HG03442 (cell line): ENCODE data around the gene PUM1.
"Not testable (repeated sequence)": the region's sequence is repeated elsewhere in the genome, so short reads cannot be mapped to it uniquely, and the experiment has no call there.

Source experiments
- ATAC-seq: cut with Tn5 transposase; IDR thresholded peaks from one replicate; pipeline ENCODE4 v1.9.1; 2021; ENCODE audit warnings: mild to moderate bottlenecking, moderate library complexity; ENCODE audit not compliant: unreplicated experiment

The PUM1 gene

GRCh38 chr1:31000301-31000700, 65.2 kb downstream of the PUM1 start:
- ATAC-seq = no peak

- no peak for ATAC-seq
Measured at GRCh38 chr1:30998887-30999286, 66.6 kb downstream of the PUM1 start.

- ATAC-seq = no peak
Measured at GRCh38 chr1:30998171-30998570, 67.3 kb downstream of the PUM1 start.

- ATAC-seq = no peak
Measured at GRCh38 chr1:30997463-30998057, 68.0 kb downstream of the PUM1 start.

- ATAC-seq = no peak
Measured at GRCh38 chr1:30995990-30996612, 69.4 kb downstream of the PUM1 start.

- no peak for ATAC-seq
Measured at GRCh38 chr1:30991862-30992606, 73.5 kb downstream of the PUM1 start.

- no peak for ATAC-seq
Measured at GRCh38 chr1:30990591-30990990, 74.9 kb downstream of the PUM1 start.

GRCh38 chr1:30988045-30988444, 77.5 kb downstream of the PUM1 start:
- no peak for ATAC-seq

GRCh38 chr1:30986755-30987154, 78.8 kb downstream of the PUM1 start:
- no peak for ATAC-seq

- no peak for ATAC-seq
Measured at GRCh38 chr1:30984991-30985503, 80.5 kb downstream of the PUM1 start.

- no peak for ATAC-seq
Measured at GRCh38 chr1:30984165-30984889, 81.2 kb downstream of the PUM1 start.

- no peak for ATAC-seq
Measured at GRCh38 chr1:30982937-30983336, 82.6 kb downstream of the PUM1 start.

- no peak for ATAC-seq
Measured at GRCh38 chr1:30982431-30982830, 83.1 kb downstream of the PUM1 start.

GRCh38 chr1:30981172-30981571, 84.3 kb downstream of the PUM1 start:
- no peak for ATAC-seq

- ATAC-seq = no peak
Measured at GRCh38 chr1:30977511-30977910, 88.0 kb downstream of the PUM1 start.

GRCh38 chr1:30977105-30977504, 88.4 kb downstream of the PUM1 start:
- no peak for ATAC-seq

- no peak for ATAC-seq
Measured at GRCh38 chr1:30976143-30976542, 89.4 kb downstream of the PUM1 start.

GRCh38 chr1:30975217-30975616, 90.3 kb downstream of the PUM1 start:
- ATAC-seq = no peak

GRCh38 chr1:30974536-30974935, 91.0 kb downstream of the PUM1 start:
- ATAC-seq = no peak

GRCh38 chr1:30972349-30972748, 93.2 kb downstream of the PUM1 start:
- not testable (repeated sequence) for ATAC-seq

GRCh38 chr1:30971496-30971895, 94.0 kb downstream of the PUM1 start:
- ATAC-seq = no peak
